Loucy (cell line): ENCODE data around the gene TK1.

Source experiments
- H2AFZ ChIP-seq: fragments of 200-600 bp; sonication (generic); 2 replicates; pipeline ENCODE4 v1.6.0; 2016; ENCODE audit warnings: antibody characterized with exemption, mild to moderate bottlenecking, low read length, moderate library complexity
- H3F3A ChIP-seq: fragments of 200-600 bp; 2 replicates; pipeline ENCODE4 v1.6.0; 2016; ENCODE audit warnings: antibody characterized with exemption, low read depth, mild to moderate bottlenecking
- H3K27me3 ChIP-seq: fragments of 200-600 bp; sonication (generic); 2 replicates; pipeline ENCODE4 v1.6.1; 2014; ENCODE audit warnings: low read length, mild to moderate bottlenecking; ENCODE audit not compliant: insufficient read depth, poor library complexity, severe bottlenecking
- H3K36me3 ChIP-seq: fragments of 200-600 bp; sonication (generic); 2 replicates; pipeline ENCODE4 v1.6.1; 2016; ENCODE audit warnings: low read length; ENCODE audit not compliant: insufficient read depth
- H3K4me1 ChIP-seq: fragments of 200-600 bp; sonication (generic); 2 replicates; pipeline ENCODE4 v1.5.1; 2014; ENCODE audit warnings: low read length, mild to moderate bottlenecking; ENCODE audit not compliant: insufficient read depth, poor library complexity, severe bottlenecking
- H3K4me2 ChIP-seq: fragments of 200-600 bp; sonication (generic); 2 replicates; pipeline ENCODE4 v1.6.0; 2014; ENCODE audit warnings: antibody characterized with exemption, low read length, low read depth, mild to moderate bottlenecking; ENCODE audit not compliant: poor library complexity, severe bottlenecking
- H3K4me3 ChIP-seq: fragments of 200-600 bp; sonication (generic); 2 replicates; pipeline ENCODE4 v1.5.1; 2014; ENCODE audit warnings: low read length, mild to moderate bottlenecking, mixed read lengths; ENCODE audit not compliant: poor library complexity, severe bottlenecking
- H3K79me2 ChIP-seq: fragments of 200-600 bp; sonication (generic); 2 replicates; pipeline ENCODE4 v1.6.1; 2014; ENCODE audit warnings: low read length; ENCODE audit not compliant: insufficient read depth
- H3K9ac ChIP-seq: fragments of 200-600 bp; sonication (generic); 2 replicates; pipeline ENCODE4 v1.6.0; 2014; ENCODE audit warnings: mild to moderate bottlenecking, low read depth, low read length, moderate library complexity; ENCODE audit not compliant: poor library complexity, severe bottlenecking
- H3K9me2 ChIP-seq: fragments of 200-600 bp; sonication (generic); replicated peaks from 2 replicates; pipeline ENCODE4 v1.6.1; 2016; ENCODE audit warnings: low read depth, low read length, mixed read lengths
- H3K9me3 ChIP-seq: fragments of 200-600 bp; sonication (generic); 2 replicates; pipeline ENCODE4 v1.6.1; 2014; ENCODE audit warnings: mild to moderate bottlenecking, antibody characterized with exemption, low read length, low read depth; ENCODE audit not compliant: insufficient read depth
- H4K20me1 ChIP-seq: fragments of 200-600 bp; sonication (generic); 2 replicates; pipeline ENCODE4 v1.6.0; 2014; ENCODE audit warnings: antibody characterized with exemption, low read length, mild to moderate bottlenecking; ENCODE audit not compliant: insufficient read depth, poor library complexity, severe bottlenecking
- EZH2phosphoT487 ChIP-seq: fragments of 200-600 bp; IDR thresholded peaks from 2 replicates; pipeline ENCODE4 v1.6.1; 2018; ENCODE audit warnings: antibody characterized with exemption, mild to moderate bottlenecking, moderate library complexity, borderline replicate concordance
- TF ChIP-seq, protein P1 (sequence below): fragments of 200-600 bp; sonication (generic); conservative IDR thresholded peaks from 2 replicates; pipeline ENCODE4 v1.5.1; 2014; ENCODE audit warnings: mild to moderate bottlenecking, antibody characterized with exemption, low read length

Gene TK1

DNA sequence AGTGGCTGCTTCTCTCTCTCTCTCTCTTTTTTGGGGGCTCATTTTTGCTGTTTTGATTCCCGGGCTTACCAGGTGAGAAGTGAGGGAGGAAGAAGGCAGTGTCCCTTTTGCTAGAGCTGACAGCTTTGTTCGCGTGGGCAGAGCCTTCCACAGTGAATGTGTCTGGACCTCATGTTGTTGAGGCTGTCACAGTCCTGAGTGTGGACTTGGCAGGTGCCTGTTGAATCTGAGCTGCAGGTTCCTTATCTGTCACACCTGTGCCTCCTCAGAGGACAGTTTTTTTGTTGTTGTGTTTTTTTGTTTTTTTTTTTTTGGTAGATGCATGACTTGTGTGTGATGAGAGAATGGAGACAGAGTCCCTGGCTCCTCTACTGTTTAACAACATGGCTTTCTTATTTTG is 36.9 kb upstream of the TK1 start:
- H3K79me2 ChIP-seq: peaks cover 26% of the 10 kb centered on the region
- no peaks in the 10 kb centered on the region for H3K9me3 ChIP-seq
- no peak overlapping the region for H3K4me3 ChIP-seq
- H4K20me1 ChIP-seq: no peaks in the 10 kb centered on the region
- no peak overlapping the region for H3K9ac ChIP-seq
- H3K4me2 ChIP-seq: no peak overlapping the region
- TF ChIP-seq EZH2phosphoT487: no peak
- H3K4me1 ChIP-seq: no peaks in the 10 kb centered on the region
- peaks cover 14% of the 10 kb centered on the region; the same call in 1 of the 2 replicates for H3F3A ChIP-seq
- H3K9me2 ChIP-seq: no peaks in the 10 kb centered on the region
- H2AFZ ChIP-seq: no peak overlapping the region
- H3K27me3 ChIP-seq: no peaks in the 10 kb centered on the region
- peaks cover 49% of the 10 kb centered on the region; the same call in 1 of the 2 replicates for H3K36me3 ChIP-seq

DNA sequence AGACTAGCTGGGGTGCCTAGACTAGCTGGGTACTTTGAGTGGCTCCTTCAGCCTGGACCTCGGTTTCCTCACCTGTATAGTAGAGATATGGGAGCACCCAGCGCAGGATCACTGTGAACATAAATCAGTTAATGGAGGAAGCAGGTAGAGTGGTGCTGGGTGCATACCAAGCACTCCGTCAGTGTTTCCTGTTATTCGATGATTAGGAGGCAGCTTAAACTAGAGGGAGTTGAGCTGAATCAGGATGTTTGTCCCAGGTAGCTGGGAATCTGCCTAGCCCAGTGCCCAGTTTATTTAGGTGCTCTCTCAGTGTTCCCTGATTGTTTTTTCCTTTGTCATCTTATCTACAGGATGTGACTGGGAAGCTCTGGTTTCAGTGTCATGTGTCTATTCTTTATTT is 36.2 kb upstream of the TK1 start:
- H3K36me3 ChIP-seq: peaks cover 50% of the 10 kb centered on the region; the same call in 1 of the 2 replicates
- H3K79me2 ChIP-seq: peaks cover 33% of the 10 kb centered on the region
- H3K4me2 ChIP-seq: no peak overlapping the region
- no peaks in the 10 kb centered on the region for H3K9me2 ChIP-seq
- H3K9ac ChIP-seq: no peak overlapping the region
- H3K9me3 ChIP-seq: no peaks in the 10 kb centered on the region
- no peak overlapping the region for H2AFZ ChIP-seq
- no peaks in the 10 kb centered on the region for H3K4me1 ChIP-seq
- no peaks in the 10 kb centered on the region for H4K20me1 ChIP-seq
- peaks cover 14% of the 10 kb centered on the region; the same call in 1 of the 2 replicates for H3F3A ChIP-seq
- no peak overlapping the region for H3K4me3 ChIP-seq
- H3K27me3 ChIP-seq: no peaks in the 10 kb centered on the region
- TF ChIP-seq, protein P1, sequence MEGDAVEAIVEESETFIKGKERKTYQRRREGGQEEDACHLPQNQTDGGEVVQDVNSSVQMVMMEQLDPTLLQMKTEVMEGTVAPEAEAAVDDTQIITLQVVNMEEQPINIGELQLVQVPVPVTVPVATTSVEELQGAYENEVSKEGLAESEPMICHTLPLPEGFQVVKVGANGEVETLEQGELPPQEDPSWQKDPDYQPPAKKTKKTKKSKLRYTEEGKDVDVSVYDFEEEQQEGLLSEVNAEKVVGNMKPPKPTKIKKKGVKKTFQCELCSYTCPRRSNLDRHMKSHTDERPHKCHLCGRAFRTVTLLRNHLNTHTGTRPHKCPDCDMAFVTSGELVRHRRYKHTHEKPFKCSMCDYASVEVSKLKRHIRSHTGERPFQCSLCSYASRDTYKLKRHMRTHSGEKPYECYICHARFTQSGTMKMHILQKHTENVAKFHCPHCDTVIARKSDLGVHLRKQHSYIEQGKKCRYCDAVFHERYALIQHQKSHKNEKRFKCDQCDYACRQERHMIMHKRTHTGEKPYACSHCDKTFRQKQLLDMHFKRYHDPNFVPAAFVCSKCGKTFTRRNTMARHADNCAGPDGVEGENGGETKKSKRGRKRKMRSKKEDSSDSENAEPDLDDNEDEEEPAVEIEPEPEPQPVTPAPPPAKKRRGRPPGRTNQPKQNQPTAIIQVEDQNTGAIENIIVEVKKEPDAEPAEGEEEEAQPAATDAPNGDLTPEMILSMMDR: no peak

DNA sequence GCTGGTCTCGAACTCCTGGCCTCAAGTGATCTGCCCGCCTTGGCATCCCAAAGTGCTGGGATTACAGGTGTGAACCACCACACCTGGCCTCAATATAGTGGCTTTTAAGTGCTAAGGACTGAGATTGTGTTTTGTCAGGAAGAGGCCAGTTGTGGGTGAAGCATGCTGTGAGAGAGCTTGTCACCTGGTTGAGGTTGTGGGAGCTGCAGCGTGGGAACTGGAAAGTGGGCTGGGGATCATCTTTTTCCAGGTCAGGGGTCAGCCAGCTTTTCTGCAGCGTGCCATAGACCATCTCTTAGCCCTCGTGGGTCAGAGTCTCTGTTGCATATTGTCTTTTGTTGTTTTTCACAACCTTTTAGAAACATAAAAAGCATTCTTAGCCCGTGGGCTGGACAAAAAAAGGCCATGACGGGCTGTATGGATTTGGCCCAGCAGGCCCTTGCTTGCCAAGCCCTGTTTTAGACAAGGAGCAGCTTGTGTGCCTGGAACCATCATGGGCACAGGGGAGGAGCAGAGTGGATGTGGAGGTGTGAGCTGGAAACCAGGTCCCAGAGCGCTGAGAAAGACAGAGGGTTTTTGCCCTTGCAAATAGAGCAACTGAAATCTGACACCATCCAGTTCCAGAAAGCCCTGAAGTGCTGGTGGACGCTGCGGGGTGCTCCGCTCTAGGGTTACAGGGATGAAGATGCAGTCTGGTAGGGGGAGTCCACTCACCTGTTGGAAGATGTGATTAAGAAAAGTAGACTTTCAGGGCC is 32.7 kb upstream of the TK1 start:
- Histone ChIP-seq H3K9me3 (no peaks in the 10 kb centered on the region), H3K4me1 (peaks cover 15% of the 10 kb centered on the region), H3K79me2 (peaks cover 63% of the 10 kb centered on the region), H3K9me2 (no peaks in the 10 kb centered on the region), H3K4me2 (peak overlapping the region; percentile 33), H3K27me3 (no peaks in the 10 kb centered on the region), H3K9ac (no peak overlapping the region), H3K36me3 (peaks cover 52% of the 10 kb centered on the region; the same call in 1 of the 2 replicates), H2AFZ (no peak overlapping the region), H4K20me1 (peaks cover 5% of the 10 kb centered on the region), H3F3A (peaks cover 8% of the 10 kb centered on the region; the same call in 1 of the 2 replicates), H3K4me3 (peak overlapping the region; percentile 31)
- no peak for TF ChIP-seq EZH2phosphoT487
- TF ChIP-seq, protein P1: no peak

DNA sequence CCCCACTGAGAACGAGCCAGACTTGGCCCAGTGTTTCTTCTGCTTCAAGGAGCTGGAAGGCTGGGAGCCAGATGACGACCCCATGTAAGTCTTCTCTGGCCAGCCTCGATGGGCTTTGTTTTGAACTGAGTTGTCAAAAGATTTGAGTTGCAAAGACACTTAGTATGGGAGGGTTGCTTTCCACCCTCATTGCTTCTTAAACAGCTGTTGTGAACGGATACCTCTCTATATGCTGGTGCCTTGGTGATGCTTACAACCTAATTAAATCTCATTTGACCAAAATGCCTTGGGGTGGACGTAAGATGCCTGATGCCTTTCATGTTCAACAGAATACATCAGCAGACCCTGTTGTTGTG is 27.8 kb upstream of the TK1 start:
- Histone ChIP-seq H3K9ac (peak overlapping the region; percentile 97), H3K4me1 (peaks cover 15% of the 10 kb centered on the region), H3K9me3 (no peaks in the 10 kb centered on the region), H3K9me2 (no peaks in the 10 kb centered on the region), H3K36me3 (peaks cover 15% of the 10 kb centered on the region; the same call in 1 of the 2 replicates), H3K4me2 (peak overlapping the region; percentile 99), H3K27me3 (no peaks in the 10 kb centered on the region), H3K79me2 (peaks cover 52% of the 10 kb centered on the region), H4K20me1 (peaks cover 5% of the 10 kb centered on the region), H3F3A (no peaks in the 10 kb centered on the region), H2AFZ (no peak overlapping the region), H3K4me3 (peak overlapping the region; percentile 74)
- TF ChIP-seq, protein P1: no peak
